Measurements from ENCODE around the gene ATF7. TPM values are rescaled to one million over a fixed set of nuclear protein-coding genes. Genes with fewer than 3 reads are reported as not detected.
A peak's percentile ranks its signal among the peaks of the same experiment; 100 is the strongest.

ATF7 gene
- total and polyA plus RNA-seq, 2 of the 13 experiments (the other 11 are each of a cell fraction or from before 2014, with no cell fraction given): 9.6 to 16.2 TPM

DNA sequence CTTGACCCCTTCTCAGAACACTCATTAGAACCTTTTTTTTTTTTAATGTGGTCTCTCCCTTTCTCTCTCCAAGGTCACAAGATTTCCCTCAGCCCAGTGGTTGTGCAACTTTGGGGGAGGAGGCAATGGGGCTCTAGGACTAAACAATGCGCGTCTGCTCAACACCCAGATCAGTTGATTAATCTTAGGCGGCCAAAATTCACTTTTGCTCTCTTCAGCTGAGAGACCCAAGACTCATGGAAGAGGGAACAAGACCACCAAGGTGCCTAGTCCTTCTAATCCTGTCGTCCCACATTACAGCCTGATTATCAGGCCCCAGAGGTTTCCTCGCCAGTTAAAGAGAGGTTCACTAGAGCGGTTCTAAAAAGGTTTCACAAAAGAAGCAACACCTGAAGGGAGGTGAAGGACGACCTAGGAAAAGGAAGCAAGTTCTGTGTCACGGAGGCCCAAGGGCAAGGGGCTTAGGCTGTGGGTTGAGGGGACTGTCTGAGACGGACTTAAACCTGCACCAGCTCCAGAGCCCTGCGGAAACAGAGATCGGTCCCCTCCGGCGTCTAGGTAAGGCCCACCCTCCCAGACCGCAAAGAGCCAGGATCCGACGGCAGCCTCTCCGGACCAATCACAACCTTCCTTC, 125.9 kb downstream of the ATF7 start (continued):
- TF ChIP-seq, protein P1, sequence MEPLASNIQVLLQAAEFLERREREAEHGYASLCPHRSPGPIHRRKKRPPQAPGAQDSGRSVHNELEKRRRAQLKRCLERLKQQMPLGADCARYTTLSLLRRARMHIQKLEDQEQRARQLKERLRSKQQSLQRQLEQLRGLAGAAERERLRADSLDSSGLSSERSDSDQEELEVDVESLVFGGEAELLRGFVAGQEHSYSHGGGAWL (CRISPR knock-in tag; IDR thresholded peaks at IDR 0.05): no peak
- TF ChIP-seq, protein P2, sequence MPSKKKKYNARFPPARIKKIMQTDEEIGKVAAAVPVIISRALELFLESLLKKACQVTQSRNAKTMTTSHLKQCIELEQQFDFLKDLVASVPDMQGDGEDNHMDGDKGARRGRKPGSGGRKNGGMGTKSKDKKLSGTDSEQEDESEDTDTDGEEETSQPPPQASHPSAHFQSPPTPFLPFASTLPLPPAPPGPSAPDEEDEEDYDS (CRISPR knock-in tag; IDR thresholded peaks at IDR 0.05): 0 out of 2 replicates have a peak, but pooled peaks have one; percentile 46
- TF ChIP-seq HMGA1 (CRISPR knock-in tag; conservative IDR thresholded peaks at IDR 0.05): no peak
- TF ChIP-seq GABPB1 (CRISPR knock-in tag; IDR thresholded peaks at IDR 0.05): no peak
- TF ChIP-seq, protein P3, sequence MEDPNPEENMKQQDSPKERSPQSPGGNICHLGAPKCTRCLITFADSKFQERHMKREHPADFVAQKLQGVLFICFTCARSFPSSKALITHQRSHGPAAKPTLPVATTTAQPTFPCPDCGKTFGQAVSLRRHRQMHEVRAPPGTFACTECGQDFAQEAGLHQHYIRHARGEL (CRISPR knock-in tag; IDR thresholded peaks at IDR 0.05): no peak
- no peak for TF ChIP-seq ZNF747 (CRISPR knock-in tag; IDR thresholded peaks at IDR 0.05; ENCODE audit: borderline replicate concordance)
- TF ChIP-seq SAP130 (CRISPR knock-in tag; IDR thresholded peaks at IDR 0.05; ENCODE audit: low read depth): peak; percentile 63
- TF ChIP-seq SNRNP70 (IDR thresholded peaks at IDR 0.05; ENCODE audit: low read depth, low read length): no peak
- TF ChIP-seq, protein P4, sequence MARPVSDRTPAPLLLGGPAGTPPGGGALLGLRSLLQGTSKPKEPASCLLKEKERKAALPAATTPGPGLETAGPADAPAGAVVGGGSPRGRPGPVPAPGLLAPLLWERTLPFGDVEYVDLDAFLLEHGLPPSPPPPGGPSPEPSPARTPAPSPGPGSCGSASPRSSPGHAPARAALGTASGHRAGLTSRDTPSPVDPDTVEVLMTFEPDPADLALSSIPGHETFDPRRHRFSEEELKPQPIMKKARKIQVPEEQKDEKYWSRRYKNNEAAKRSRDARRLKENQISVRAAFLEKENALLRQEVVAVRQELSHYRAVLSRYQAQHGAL (CRISPR knock-in tag; IDR thresholded peaks at IDR 0.05; ENCODE audit: not compliant biosample characterization): no peak
- TF ChIP-seq ZNF350 (CRISPR knock-in tag; IDR thresholded peaks at IDR 0.05; ENCODE audit: borderline replicate concordance, low read depth): no peak
- TF ChIP-seq MTF2 (CRISPR knock-in tag; IDR thresholded peaks at IDR 0.05; ENCODE audit: borderline replicate concordance): peak; percentile 12; the same call in 1 of the 2 replicates
- TF ChIP-seq ZNF777 (CRISPR knock-in tag; IDR thresholded peaks at IDR 0.05): peak; percentile 75
- TF ChIP-seq ZNF263 (CRISPR knock-in tag; IDR thresholded peaks at IDR 0.05): no peak
- no peak for TF ChIP-seq ZNF577 (CRISPR knock-in tag; IDR thresholded peaks at IDR 0.05; ENCODE audit: borderline replicate concordance, low read depth)
- no peak for TF ChIP-seq YEATS2 (CRISPR knock-in tag; IDR thresholded peaks at IDR 0.05; ENCODE audit: borderline replicate concordance)
- TF ChIP-seq ZNF841 (CRISPR knock-in tag; IDR thresholded peaks at IDR 0.05; ENCODE audit: borderline replicate concordance): no peak
- no peak for TF ChIP-seq NR2F6 (IDR thresholded peaks at IDR 0.05)
- TF ChIP-seq NR2F6 (CRISPR knock-in tag; IDR thresholded peaks at IDR 0.05): no peak
- no peak for TF ChIP-seq ZNF317 (CRISPR knock-in tag; IDR thresholded peaks at IDR 0.05)
- no peak for TF ChIP-seq EEA1 (CRISPR knock-in tag; IDR thresholded peaks at IDR 0.05; ENCODE audit: borderline replicate concordance)
- TF ChIP-seq KLF12 (CRISPR knock-in tag; IDR thresholded peaks at IDR 0.05; ENCODE audit: borderline replicate concordance): no peak
- no peak for TF ChIP-seq ARNT (IDR thresholded peaks at IDR 0.05)
- no peak for TF ChIP-seq ATRX (CRISPR knock-in tag; IDR thresholded peaks at IDR 0.05; ENCODE audit: borderline replicate concordance)
- no peak for TF ChIP-seq KLF13 (CRISPR knock-in tag; IDR thresholded peaks at IDR 0.05)
- TF ChIP-seq, protein P5, sequence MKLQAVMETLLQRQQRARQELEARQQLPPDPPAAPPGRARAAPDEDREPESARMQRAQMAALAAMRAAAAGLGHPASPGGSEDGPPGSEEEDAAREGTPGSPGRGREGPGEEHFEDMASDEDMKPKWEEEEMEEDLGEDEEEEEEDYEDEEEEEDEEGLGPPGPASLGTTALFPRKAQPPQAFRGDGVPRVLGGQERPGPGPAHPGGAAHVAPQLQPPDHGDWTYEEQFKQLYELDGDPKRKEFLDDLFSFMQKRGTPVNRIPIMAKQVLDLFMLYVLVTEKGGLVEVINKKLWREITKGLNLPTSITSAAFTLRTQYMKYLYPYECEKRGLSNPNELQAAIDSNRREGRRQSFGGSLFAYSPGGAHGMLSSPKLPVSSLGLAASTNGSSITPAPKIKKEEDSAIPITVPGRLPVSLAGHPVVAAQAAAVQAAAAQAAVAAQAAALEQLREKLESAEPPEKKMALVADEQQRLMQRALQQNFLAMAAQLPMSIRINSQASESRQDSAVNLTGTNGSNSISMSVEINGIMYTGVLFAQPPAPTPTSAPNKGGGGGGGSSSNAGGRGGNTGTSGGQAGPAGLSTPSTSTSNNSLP (IDR thresholded peaks at IDR 0.05; ENCODE audit: low read depth, low read length): 0 out of 2 replicates have a peak, but pooled peaks have one; percentile 2
- no peak for TF ChIP-seq SOX13 (IDR thresholded peaks at IDR 0.05)
- TF ChIP-seq SOX13 (CRISPR knock-in tag; conservative IDR thresholded peaks at IDR 0.05 in 1 of 2, IDR thresholded peaks at IDR 0.05 in 1 of 2): 0 out of 4 replicates have a peak, but pooled peaks of 1 of the 2 experiments have one; percentile 17
- no peak; the same call in 1 of the 2 replicates for TF ChIP-seq PITX1 (CRISPR knock-in tag; IDR thresholded peaks at IDR 0.05)

Measured in HepG2 (cell line).